Loucy (cell line): Measurements from ENCODE around the gene DOC2B.

ENCODE experiments used
- CTCF ChIP-seq: fragments of 200-600 bp; sonication (generic); conservative IDR thresholded peaks from 2 replicates; pipeline ENCODE4 v1.5.1; 2014; ENCODE audit warnings: mild to moderate bottlenecking, antibody characterized with exemption, low read length
- EZH2phosphoT487 ChIP-seq: fragments of 200-600 bp; IDR thresholded peaks from 2 replicates; pipeline ENCODE4 v1.6.1; 2018; ENCODE audit warnings: antibody characterized with exemption, mild to moderate bottlenecking, moderate library complexity, borderline replicate concordance

GRCh38 chr17:159609-160008 is 21.8 kb downstream of the DOC2B start:
- TF ChIP-seq CTCF, result no peak
- TF ChIP-seq EZH2phosphoT487, result no peak
